Activated CD4-positive, alpha-beta memory T cell treated with anti-CD3 and anti-CD28 coated beads, Interleukin-2, amount 10 ng/mL, durations not matched to agents 7 days and 5 days (primary cell): Measurements from ENCODE around the gene ARHGEF4. TPM values are rescaled to one million over a fixed set of nuclear protein-coding genes. Genes with fewer than 3 reads are reported as not detected.

Experiments used
- CTCF ChIA-PET: fragments of 350-600 bp; sonication (Branson Sonifier 250); formaldehyde crosslinking; loops from one replicate; lab custom pipeline; 2021; ENCODE audit warnings: antibody characterized with exemption, inconsistent platforms; lab: Charles Lee
- POLR2A ChIA-PET: fragments of 350-600 bp; sonication (Branson Sonifier 250); formaldehyde crosslinking; loops from one replicate; lab custom pipeline; 2021; ENCODE audit warnings: antibody characterized with exemption; lab: Charles Lee
- DNase-seq: peaks from one replicate; pipeline ENCODE4 v3.0.0-alpha.2; 2020
- H3K27ac Mint-ChIP-seq: one replicate; pipeline ENCODE4 v1.8.0; 2021; ENCODE audit warnings: mild to moderate bottlenecking, mixed read lengths
- H3K27me3 Mint-ChIP-seq: one replicate; pipeline ENCODE4 v1.8.0; 2021; ENCODE audit warnings: mixed read lengths
- H3K36me3 Mint-ChIP-seq: one replicate; pipeline ENCODE4 v1.8.0; 2021; ENCODE audit warnings: low read depth, mixed read lengths
- H3K4me1 Mint-ChIP-seq: one replicate; pipeline ENCODE4 v1.8.0; 2021; ENCODE audit warnings: mixed read lengths
- H3K4me3 Mint-ChIP-seq: one replicate; pipeline ENCODE4 v1.8.0; 2021; ENCODE audit warnings: mild to moderate bottlenecking, mixed read lengths
- H3K9me3 Mint-ChIP-seq: one replicate; pipeline ENCODE4 v1.8.0; 2021; ENCODE audit warnings: mixed read lengths
- total RNA-seq, 2 experiments: library from RNA; stranded (reverse); gene quantifications; one replicate each; pipeline ENCODE4 v1.2.3, GENCODE V29; 2021

ARHGEF4 gene
- total RNA-seq, 2 experiments from 2014 or later, result 0.25 to 0.30 TPM

DNA sequence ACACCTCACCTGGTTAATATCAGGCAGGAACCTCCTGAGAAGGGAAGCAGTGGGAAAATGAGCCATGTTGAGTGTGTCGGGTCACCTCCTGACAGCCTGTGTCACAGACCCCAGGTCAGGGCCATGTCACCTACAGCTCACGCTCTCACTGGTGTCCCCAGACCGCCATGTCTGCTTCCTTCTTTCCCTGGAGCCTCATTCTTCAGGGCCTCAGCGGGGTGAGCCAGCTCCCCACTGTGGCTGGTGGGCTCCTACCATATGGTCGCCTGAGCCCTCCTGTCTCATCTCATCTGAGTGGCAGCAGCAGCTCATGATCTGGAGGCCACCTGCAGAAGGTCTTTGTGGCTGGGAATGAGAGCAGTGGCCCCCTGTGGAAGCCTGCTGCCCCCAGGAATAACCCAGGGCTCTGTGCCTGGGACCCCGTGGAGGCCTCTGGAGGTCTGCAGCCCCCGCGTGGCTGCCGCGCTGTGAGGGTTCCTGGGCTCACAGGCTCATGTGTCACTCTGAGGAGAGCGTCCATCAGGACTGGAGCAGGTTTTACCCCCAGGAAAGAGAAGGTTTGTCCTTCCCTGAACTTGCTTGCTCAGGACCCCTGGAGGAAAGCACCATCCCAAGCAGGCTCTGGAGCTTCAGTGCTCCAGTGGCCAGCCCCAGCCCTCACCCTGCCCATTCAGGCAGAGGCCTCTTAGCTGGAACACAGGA lies 200.1 kb downstream of the ARHGEF4 start:
- ChIA-PET POLR2A (no interaction called here), CTCF (no interaction called here)
- no peak overlapping the region for H3K27ac Mint-ChIP-seq

DNA sequence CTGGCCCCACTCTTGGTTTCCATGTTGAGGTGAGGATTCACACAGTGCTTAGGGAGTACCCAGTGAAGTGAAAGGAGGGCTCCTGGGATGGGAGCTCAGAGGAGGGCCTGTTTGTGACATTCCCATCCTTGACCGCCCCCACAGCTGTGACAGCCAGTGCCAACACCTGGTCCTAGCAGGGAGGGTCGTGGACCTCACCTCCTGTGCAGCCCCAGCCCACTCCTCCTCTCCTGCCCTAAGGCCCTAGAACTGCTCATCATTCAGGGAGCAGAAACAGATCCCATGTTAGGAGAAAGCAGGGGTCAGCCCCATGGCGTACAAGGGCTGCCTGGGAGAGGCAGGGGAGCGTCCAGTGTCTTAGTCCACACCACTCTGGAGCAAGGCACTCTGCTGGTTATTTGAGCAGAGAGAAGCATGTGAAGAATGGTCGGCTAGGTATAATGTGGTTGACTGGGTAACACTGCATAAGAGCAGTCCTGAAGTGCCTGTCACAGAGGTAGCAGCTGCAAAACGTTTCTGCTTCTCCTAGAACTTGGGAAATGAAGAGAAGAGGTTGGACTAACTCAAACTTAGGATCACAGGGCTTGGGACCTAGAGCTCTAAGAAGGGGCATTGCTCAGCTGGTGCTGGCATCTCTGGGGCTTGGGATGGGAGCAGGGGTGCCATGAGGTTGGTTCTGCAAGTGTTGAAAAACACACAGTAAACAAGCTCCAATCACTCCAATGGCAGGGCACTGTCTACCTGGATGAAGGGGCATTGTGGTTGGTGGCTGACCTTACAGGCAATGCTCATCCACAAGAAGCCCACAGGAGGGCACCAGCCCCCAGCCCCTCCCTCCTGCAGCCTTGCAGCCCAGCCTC lies 200.9 kb downstream of the ARHGEF4 start:
- no peaks in the 10 kb centered on the region for H3K9me3 Mint-ChIP-seq
- CTCF ChIA-PET, result no interaction called here
- H3K36me3 Mint-ChIP-seq, result no peaks in the 10 kb centered on the region
- peaks cover 39% of the 10 kb centered on the region for H3K27me3 Mint-ChIP-seq
- H3K4me1 Mint-ChIP-seq, result peaks cover 28% of the 10 kb centered on the region
- DNase-seq, result no peak
- POLR2A ChIA-PET, result no interaction called here
- H3K4me3 Mint-ChIP-seq, result no peak overlapping the region
- H3K27ac Mint-ChIP-seq, result no peak overlapping the region

More for the DNA sequence above, 200.1 kb downstream of the ARHGEF4 start:
- no peak for DNase-seq
- Mint-ChIP-seq H3K4me3 (no peak overlapping the region), H3K9me3 (no peaks in the 10 kb centered on the region), H3K4me1 (peaks cover 21% of the 10 kb centered on the region), H3K36me3 (no peaks in the 10 kb centered on the region), H3K27me3 (peaks cover 39% of the 10 kb centered on the region)

DNA sequence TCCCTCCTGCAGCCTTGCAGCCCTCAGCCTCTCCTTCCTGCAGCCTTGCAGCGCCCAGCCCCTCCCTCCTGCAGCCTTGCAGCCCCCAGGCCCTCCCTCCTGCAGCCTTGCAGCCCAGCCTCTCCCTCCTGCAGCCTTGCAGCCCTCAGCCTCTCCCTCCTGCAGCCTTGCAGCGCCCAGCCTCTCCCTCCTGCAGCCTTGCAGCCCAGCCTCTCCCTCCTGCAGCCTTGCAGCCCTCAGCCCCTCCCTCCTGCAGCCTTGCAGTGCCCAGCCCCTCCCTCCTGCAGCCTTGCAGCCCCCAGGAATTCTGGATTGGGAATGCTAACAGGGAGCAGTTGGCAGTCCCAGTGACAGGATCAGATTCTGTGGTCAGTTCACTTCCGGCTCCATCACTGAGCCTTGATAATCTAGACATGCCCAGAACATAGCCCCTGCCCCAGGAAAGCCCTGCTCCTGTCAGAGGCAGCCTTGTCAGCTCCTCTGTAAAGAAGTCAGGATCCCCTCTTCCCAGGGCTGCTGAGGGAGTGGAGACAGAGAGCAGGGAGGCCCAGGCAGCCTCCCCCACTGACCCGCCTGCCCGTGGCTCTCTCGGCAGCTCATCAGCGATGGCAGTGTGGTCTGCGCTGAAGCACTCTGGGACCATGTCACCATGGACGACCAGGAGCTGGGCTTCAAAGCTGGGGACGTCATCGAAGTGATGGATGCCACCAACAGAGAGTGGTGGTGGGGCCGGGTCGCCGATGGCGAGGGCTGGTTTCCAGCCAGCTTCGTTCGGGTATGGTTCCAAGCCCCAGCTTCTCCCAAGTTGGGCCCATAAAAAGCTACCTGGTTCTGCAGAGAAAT lies 201.8 kb downstream of the ARHGEF4 start:
- CTCF ChIA-PET, result no interaction called here
- DNase-seq, result no peak
- H3K4me3 Mint-ChIP-seq, result no peak overlapping the region
- H3K9me3 Mint-ChIP-seq, result no peaks in the 10 kb centered on the region
- peaks cover 28% of the 10 kb centered on the region for H3K4me1 Mint-ChIP-seq
- POLR2A ChIA-PET, result no interaction called here
- H3K36me3 Mint-ChIP-seq, result no peaks in the 10 kb centered on the region
- H3K27ac Mint-ChIP-seq, result no peak overlapping the region
- peaks cover 36% of the 10 kb centered on the region for H3K27me3 Mint-ChIP-seq

DNA sequence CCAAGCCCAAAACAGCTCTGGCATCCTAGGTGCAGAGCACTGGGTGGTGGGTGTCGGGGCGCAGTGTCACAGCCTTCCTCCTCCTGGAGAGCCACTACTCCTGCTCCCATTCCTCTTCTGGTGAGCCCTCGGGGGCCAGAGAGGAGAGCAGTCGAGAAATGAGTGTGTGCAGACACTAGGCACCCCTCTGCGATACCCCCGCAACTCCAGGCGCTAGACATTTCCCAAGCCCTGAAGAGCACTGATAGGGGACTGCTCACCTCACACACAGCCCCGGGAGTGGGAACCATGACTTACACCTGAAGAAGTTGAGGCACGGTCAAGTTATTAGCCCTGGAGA lies 202.4 kb downstream of the ARHGEF4 start:
- H3K27me3 Mint-ChIP-seq, result peaks cover 30% of the 10 kb centered on the region
- CTCF ChIA-PET, result no interaction called here
- no peak for DNase-seq
- POLR2A ChIA-PET, result no interaction called here
- H3K9me3 Mint-ChIP-seq, result no peaks in the 10 kb centered on the region
- no peaks in the 10 kb centered on the region for H3K36me3 Mint-ChIP-seq
- H3K4me1 Mint-ChIP-seq, result peaks cover 28% of the 10 kb centered on the region
- no peak overlapping the region for H3K27ac Mint-ChIP-seq
- H3K4me3 Mint-ChIP-seq, result no peak overlapping the region

DNA sequence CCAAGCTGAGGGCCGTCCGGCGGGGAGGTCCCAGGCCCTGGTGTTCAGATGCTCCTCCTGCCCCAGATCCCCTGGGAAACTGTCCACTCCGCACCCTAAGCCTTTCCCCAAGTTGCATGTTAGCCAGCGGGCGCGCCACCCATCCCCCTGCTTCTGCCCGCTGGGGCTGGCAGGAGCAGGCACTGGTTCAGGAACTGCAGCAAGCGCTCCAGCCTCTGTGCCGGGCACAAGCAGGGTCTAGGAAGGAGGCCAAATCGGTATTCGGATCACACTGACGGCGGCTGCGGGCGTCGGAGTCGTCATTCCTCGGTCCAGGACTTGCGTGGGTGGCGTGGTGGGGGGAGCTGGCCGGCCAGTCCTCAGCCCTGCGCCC lies 202.8 kb downstream of the ARHGEF4 start:
- peaks cover 25% of the 10 kb centered on the region for H3K27me3 Mint-ChIP-seq
- no peak overlapping the region for H3K27ac Mint-ChIP-seq
- H3K36me3 Mint-ChIP-seq, result no peaks in the 10 kb centered on the region
- no peak overlapping the region for H3K4me3 Mint-ChIP-seq
- H3K9me3 Mint-ChIP-seq, result no peaks in the 10 kb centered on the region
- H3K4me1 Mint-ChIP-seq, result peaks cover 28% of the 10 kb centered on the region
- CTCF ChIA-PET, result interaction anchor here (1.1 kb wide), 1 partner anchor 43 kb away, joined by 3 read pairs; no protein-coding TSS in a partner anchor
- POLR2A ChIA-PET, result interaction anchor here (1.0 to 1.3 kb wide), 2 partner anchors 45 to 454 kb away, joined by 3 read pairs; no protein-coding TSS in a partner anchor
- no peak for DNase-seq

DNA sequence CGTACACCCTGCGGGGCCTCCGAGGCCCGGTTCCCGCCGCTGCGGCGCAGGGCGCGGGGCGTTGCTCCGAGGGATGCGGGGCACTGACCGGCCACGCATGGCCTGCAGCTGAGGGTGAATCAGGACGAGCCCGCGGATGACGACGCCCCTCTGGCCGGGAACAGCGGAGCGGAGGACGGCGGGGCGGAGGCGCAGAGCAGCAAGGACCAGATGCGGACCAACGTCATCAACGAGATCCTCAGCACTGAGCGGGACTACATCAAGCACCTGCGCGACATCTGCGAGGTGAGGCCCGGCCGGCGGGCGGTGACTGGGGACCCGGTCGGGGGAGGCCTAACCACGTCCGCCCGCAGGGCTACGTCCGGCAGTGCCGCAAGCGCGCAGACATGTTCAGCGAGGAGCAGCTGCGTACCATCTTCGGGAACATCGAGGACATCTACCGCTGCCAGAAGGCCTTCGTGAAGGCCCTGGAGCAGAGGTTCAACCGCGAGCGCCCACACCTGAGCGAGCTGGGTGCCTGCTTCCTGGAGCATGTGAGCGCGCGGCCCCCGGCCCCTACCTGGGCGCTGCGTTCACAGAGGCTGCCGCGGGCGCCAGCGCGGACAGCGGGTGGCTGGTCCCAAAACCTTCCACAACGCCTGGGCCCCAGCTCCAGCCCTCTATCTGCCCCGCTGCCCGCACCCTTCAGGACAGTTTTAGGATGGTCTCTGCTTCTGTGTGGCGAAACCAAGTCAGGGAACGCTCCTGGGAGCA lies 203.4 kb downstream of the ARHGEF4 start:
- ChIA-PET CTCF (interaction anchor here (1.1 to 2.1 kb wide), 2 partner anchors 43 to 243 kb away, joined by 3 to 5 read pairs; no protein-coding TSS in a partner anchor), POLR2A (interaction anchor here (1.0 to 1.6 kb wide), 3 partner anchors 11 to 453 kb away, joined by 3 to 5 read pairs (median 3); no protein-coding TSS in a partner anchor)
- Mint-ChIP-seq H3K27me3 (peaks cover 25% of the 10 kb centered on the region), H3K36me3 (no peaks in the 10 kb centered on the region), H3K4me1 (peaks cover 28% of the 10 kb centered on the region), H3K9me3 (no peaks in the 10 kb centered on the region), H3K27ac (no peak overlapping the region), H3K4me3 (peak overlapping the region; percentile 21)
- DNase-seq, result peak; percentile 47

DNA sequence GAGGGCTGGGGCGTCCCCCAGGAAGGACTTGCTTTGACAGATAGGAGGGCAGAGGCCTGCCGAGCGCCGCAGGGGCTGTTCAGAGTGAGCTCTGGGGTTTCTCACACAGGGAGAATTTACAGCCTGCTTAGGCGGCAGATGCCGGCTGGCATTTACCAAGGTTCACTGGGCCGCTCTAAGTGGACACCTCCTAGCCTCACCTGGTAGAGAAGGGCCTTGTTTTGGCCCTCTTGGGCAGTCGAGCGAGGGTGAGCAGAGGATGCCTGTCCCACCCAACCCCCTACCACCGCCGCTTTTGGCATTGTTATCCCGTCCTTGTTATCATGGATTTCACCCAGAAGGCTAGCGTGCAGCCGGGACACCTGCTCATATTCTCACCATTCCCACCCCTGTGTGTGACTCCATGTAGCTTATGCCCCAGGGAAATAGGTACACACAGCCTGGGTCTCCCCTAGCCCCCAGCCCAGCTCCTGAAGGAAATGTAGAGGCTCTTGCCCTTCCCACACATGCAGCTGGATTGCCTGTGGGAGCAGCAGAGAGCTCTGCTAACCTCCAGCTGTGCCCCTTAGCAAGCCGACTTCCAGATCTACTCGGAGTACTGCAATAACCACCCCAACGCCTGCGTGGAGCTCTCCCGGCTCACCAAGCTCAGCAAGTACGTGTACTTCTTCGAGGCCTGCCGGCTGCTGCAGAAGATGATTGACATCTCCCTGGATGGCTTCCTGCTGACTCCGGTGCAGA lies 204.1 kb downstream of the ARHGEF4 start:
- H3K9me3 Mint-ChIP-seq, result no peaks in the 10 kb centered on the region
- peaks cover 28% of the 10 kb centered on the region for H3K4me1 Mint-ChIP-seq
- DNase-seq, result no peak
- no peaks in the 10 kb centered on the region for H3K36me3 Mint-ChIP-seq
- H3K27me3 Mint-ChIP-seq, result peaks cover 20% of the 10 kb centered on the region
- no peak overlapping the region for H3K27ac Mint-ChIP-seq
- peak overlapping the region; percentile 42 for H3K4me3 Mint-ChIP-seq
- ChIA-PET POLR2A (interaction anchor here (0.7 to 1.6 kb wide), 5 partner anchors 11 to 698 kb away, joined by 3 to 5 read pairs (median 3); partner anchors contain the start of genes FAM168B and IMP4), CTCF (interaction anchor here (1.0 to 2.1 kb wide), 4 partner anchors 10 to 243 kb away, joined by 3 to 5 read pairs (median 3); no protein-coding TSS in a partner anchor)

DNA sequence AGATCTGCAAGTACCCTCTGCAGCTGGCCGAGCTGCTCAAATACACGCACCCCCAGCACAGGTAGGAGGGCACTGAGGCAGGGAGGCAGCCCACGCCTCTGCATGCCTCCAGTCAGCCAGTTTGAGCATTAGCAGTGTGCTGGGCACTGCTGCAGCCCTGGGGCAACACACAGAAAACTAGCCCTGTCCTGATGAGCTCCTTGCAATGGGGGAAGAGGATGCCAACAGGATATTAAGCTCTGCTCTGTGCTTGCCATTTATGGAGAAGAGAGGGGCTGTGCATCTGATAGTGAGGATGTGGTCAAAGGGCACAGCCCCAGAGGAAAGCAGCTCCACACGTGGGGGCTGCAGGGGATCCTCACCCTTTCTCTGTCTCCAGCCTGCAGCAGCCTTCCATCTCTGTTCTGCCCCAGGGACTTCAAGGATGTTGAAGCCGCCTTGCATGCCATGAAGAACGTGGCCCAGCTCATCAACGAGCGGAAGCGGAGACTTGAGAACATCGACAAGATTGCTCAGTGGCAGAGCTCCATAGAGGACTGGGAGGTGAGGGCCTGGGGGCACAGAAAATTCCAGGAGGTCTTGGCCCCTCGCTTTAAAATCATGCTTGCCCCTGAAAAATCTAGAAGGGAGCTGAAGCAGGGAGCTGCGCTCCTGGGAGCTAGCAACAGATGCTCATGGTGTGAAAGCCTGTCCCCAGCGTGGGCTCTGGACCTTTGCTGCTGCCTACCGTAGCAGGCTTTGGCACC lies 204.9 kb downstream of the ARHGEF4 start:
- DNase-seq, result no peak
- H3K27ac Mint-ChIP-seq, result no peak overlapping the region
- POLR2A ChIA-PET, result interaction anchor here (0.7 to 1.6 kb wide), 4 partner anchors 10 to 699 kb away, joined by 3 to 5 read pairs (median 3); partner anchors contain the start of genes FAM168B and IMP4
- H3K9me3 Mint-ChIP-seq, result no peaks in the 10 kb centered on the region
- peaks cover 14% of the 10 kb centered on the region for H3K27me3 Mint-ChIP-seq
- H3K36me3 Mint-ChIP-seq, result no peaks in the 10 kb centered on the region
- H3K4me3 Mint-ChIP-seq, result peak overlapping the region; percentile 42
- H3K4me1 Mint-ChIP-seq, result peaks cover 28% of the 10 kb centered on the region
- CTCF ChIA-PET, result interaction anchor here (0.6 to 2.1 kb wide), 5 partner anchors 11 to 244 kb away, joined by 3 to 5 read pairs (median 3); no protein-coding TSS in a partner anchor

DNA sequence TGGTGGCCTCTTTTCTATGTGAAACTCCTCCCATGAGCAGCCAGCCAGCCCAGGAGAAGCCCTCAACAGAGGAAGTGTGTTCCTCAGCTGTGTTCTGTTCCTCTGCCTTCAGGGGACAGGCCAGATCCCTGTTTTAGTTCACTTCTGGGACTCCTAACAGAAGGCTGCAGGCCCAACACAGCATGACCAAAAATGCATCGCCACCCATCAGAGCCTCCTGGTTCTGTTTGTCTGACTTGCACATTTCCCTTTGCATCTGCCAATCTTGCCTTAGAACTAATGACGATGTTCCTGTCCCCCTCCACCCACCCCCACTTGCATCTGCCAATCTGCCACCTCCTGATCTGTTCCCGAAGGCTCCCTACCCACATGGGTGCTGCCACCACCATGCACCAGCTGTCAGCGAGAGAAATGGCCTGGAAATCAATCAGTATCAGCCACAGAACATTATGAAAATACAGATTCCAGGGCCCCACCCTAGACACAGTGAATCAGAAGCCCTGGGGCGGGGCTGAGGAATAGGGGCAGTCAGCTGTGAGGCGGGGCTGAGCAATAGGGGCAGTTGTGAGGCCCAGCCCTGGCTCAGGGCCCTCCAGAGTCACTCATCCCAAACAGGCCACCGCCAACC lies 205.5 kb downstream of the ARHGEF4 start:
- ChIA-PET POLR2A (interaction anchor here (0.9 kb wide), 1 partner anchor 15 kb away, joined by 3 read pairs; no protein-coding TSS in a partner anchor), CTCF (interaction anchor here (0.6 to 2.1 kb wide), 3 partner anchors 47 to 245 kb away, joined by 3 to 5 read pairs (median 3); no protein-coding TSS in a partner anchor)
- DNase-seq, result no peak
- Mint-ChIP-seq H3K4me3 (no peak overlapping the region), H3K27me3 (peaks cover 11% of the 10 kb centered on the region), H3K36me3 (no peaks in the 10 kb centered on the region), H3K9me3 (no peaks in the 10 kb centered on the region), H3K27ac (no peak overlapping the region), H3K4me1 (peaks cover 28% of the 10 kb centered on the region)

DNA sequence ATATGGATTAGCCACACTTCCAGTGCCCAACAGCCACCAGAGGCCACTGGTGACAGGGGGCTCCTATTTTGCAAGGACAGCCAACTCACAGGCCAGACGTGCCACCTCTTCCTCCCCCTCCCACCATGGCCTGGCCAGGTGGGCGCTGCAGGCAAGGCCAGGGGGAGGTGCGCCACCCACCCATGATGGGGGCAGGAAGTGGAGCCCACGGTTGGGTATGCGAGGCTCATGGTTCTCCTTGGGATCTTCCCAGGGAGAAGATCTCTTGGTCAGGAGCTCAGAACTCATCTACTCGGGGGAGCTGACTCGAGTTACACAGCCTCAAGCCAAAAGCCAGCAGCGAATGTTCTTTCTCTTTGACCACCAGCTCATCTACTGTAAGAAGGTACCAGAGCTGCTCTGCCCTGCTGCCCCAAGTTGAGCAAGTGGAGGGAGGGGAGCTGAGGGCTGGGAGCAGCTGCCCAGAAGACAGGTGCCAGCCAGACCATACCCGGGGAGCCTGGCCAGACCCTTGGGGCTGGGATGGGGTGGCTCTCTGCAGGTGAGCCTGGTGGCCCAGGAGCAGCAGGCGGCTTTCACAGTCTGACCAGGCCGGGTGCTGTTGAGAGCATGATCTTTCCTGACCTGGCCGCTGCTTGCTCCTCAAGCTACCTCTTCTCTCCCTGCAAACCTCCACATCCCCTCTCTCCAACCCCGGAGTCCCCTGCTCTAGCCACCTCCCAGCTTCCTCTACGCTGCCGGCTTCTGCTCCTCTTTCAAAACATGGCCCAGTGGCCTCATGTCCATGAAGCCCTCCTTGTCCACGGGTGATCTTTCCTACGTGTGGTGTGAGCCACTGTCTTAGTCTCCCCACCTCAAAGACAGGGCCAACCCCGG lies 206.7 kb downstream of the ARHGEF4 start:
- ChIA-PET POLR2A (no interaction called here), CTCF (no interaction called here)
- DNase-seq, result no peak
- peaks cover 6% of the 10 kb centered on the region for H3K36me3 Mint-ChIP-seq
- no peak overlapping the region for H3K4me3 Mint-ChIP-seq
- H3K27me3 Mint-ChIP-seq, result peaks cover 8% of the 10 kb centered on the region
- H3K27ac Mint-ChIP-seq, result no peak overlapping the region
- peaks cover 28% of the 10 kb centered on the region for H3K4me1 Mint-ChIP-seq
- H3K9me3 Mint-ChIP-seq, result no peaks in the 10 kb centered on the region
